Common myeloid progenitor, CD34-positive (primary cell): ENCODE measurements around the gene CYP2A6.
"Not testable (repeated sequence)": the region's sequence is repeated elsewhere in the genome, so short reads cannot be mapped to it uniquely, and the experiment has no call there.

Source experiments
- CTCF ChIA-PET: fragments of 350-600 bp; sonication (Branson Sonifier 250); formaldehyde crosslinking; loops from one replicate; lab custom pipeline; 2021; ENCODE audit warnings: antibody characterized with exemption; lab: Charles Lee
- POLR2A ChIA-PET: fragments of 350-600 bp; sonication (Branson Sonifier 250); formaldehyde crosslinking; loops from one replicate; lab custom pipeline; 2021; ENCODE audit warnings: antibody characterized with exemption; lab: Charles Lee
- DNase-seq, 3 donors: peaks; one replicate each; pipeline versions ENCODE4 v3.0.0 to v3.0.0-alpha.2; 2013
- H3K27ac ChIP-seq, 2 experiments: 1 replicate in 1 of 2; 2 replicates in 1 of 2; pipeline ENCODE4 v1.7.0; 2013; ENCODE audit warnings: inconsistent platforms in 2 of 2, low read length in 2 of 2, mild to moderate bottlenecking in 2 of 2, low read depth in 1 of 2, moderate library complexity in 1 of 2; ENCODE audit not compliant: severe bottlenecking in 2 of 2, insufficient read depth in 1 of 2, poor library complexity in 1 of 2
- H3K27me3 ChIP-seq, 5 experiments: replicated peaks in 2 of 5; 1 replicate in 3 of 5; 2 replicates in 2 of 5; pipeline versions ENCODE4 v1.6.1 to v1.7.0; 2013; ENCODE audit warnings: low read length in 4 of 5, mild to moderate bottlenecking in 2 of 5, moderate library complexity in 2 of 5, inconsistent platforms in 1 of 5; ENCODE audit not compliant: insufficient read depth in 5 of 5, control insufficient read depth in 4 of 5
- H3K36me3 ChIP-seq, 4 experiments: 1 replicate in 2 of 4; 2 replicates in 2 of 4; pipeline versions ENCODE4 v1.6.1 to v1.7.0; 2013; ENCODE audit warnings: low read length in 3 of 4, control low read depth in 1 of 4, mild to moderate bottlenecking in 1 of 4; ENCODE audit not compliant: control insufficient read depth in 4 of 4, insufficient read depth in 4 of 4
- H3K4me1 ChIP-seq, 4 experiments: 1 replicate in 3 of 4; 2 replicates in 1 of 4; pipeline versions ENCODE4 v1.6.1 to v1.7.1; 2013; ENCODE audit warnings: low read length in 3 of 4, mild to moderate bottlenecking in 3 of 4, control low read depth in 1 of 4, inconsistent platforms in 1 of 4, moderate library complexity in 1 of 4; ENCODE audit not compliant: control insufficient read depth in 4 of 4, insufficient read depth in 4 of 4; ENCODE audit errors: control extremely low read depth in 1 of 4
- H3K4me3 ChIP-seq, 7 experiments: 1 replicate in 4 of 7; 2 replicates in 3 of 7; pipeline versions ENCODE4 v1.5.1 to v1.7.0; 2013; ENCODE audit warnings: mild to moderate bottlenecking in 7 of 7, low read length in 6 of 7, moderate library complexity in 6 of 7, inconsistent platforms in 2 of 7, low read depth in 2 of 7, control low read depth in 1 of 7; ENCODE audit not compliant: insufficient read depth in 4 of 7, control insufficient read depth in 1 of 7; ENCODE audit errors: extremely low read depth in 1 of 7
- H3K9me3 ChIP-seq, 5 experiments: 1 replicate in 4 of 5; 2 replicates in 1 of 5; pipeline versions ENCODE4 v1.6.1 to v1.7.1; 2013; ENCODE audit warnings: low read length in 4 of 5, mild to moderate bottlenecking in 2 of 5, inconsistent platforms in 1 of 5, low read depth in 1 of 5, moderate library complexity in 1 of 5; ENCODE audit not compliant: control insufficient read depth in 4 of 5, insufficient read depth in 2 of 5; ENCODE audit errors: control extremely low read depth in 1 of 5
- WGBS: methylation state at CpG from one replicate; pipeline ENCODE4 v1.1.5; 2013; ENCODE audit not compliant: insufficient coverage; 5-methylcytosine and 5-hydroxymethylcytosine counted together

Gene CYP2A6

GRCh38 chr19:40825460-40826095, 24.7 kb downstream of the CYP2A6 start:
- peaks cover 0 to 45% (median 40%) of the 10 kb centered on the region in 4 experiments for H3K4me1 ChIP-seq
- POLR2A ChIA-PET = interaction anchor here (0.6 kb wide), 1 partner anchor 160 kb away, joined by 4 read pairs; no protein-coding TSS in a partner anchor
- H3K4me3 ChIP-seq, H3K27ac ChIP-seq, CTCF ChIA-PET, H3K9me3 ChIP-seq, H3K36me3 ChIP-seq, DNase-seq, H3K27me3 ChIP-seq: not testable (repeated sequence)
- no CpG with 5 or more reads among the region's 6 CpGs for WGBS

DNA sequence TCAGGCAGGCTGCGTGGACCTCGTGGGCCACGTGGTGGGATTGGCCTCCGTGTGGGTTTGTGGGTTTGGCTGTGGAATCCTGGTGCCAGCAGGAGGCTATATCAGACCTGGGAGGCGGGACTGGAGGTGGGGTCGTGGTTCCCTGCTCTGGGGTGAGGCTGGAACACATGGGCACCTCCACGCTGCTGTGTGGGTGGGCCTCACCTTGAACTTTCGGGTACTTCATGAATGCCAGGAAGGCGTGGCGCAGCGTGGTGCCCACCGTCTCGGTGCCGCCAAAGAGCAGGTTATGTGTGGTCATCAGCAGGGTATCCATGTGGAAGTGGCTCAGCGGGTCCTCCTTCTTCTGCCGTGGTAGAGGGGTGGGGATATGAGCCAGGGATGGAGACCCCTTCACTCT, 25.3 kb downstream of the CYP2A6 start:
- DNase-seq, H3K4me3 ChIP-seq, H3K27me3 ChIP-seq, H3K9me3 ChIP-seq, H3K36me3 ChIP-seq, H3K27ac ChIP-seq: not testable (repeated sequence)
- POLR2A ChIA-PET = interaction anchor here (0.6 kb wide), 1 partner anchor 159 kb away, joined by 4 read pairs; no protein-coding TSS in a partner anchor
- H3K4me1 ChIP-seq = peaks cover 0 to 47% (median 40%) of the 10 kb centered on the region in 4 experiments
- CTCF ChIA-PET = interaction anchor here (1.3 kb wide), 1 partner anchor 20 kb away, joined by 3 read pairs; no protein-coding TSS in a partner anchor
- WGBS = 93% methylated on average over 10 of the region's 16 CpGs

- Histone ChIP-seq H3K27ac (peak overlapping the region; percentile 46 to 74), H3K4me3 (peak overlapping the region in 2 of 7 experiments; percentile 26 to 38), H3K4me1 (peaks cover 0 to 63% (median 51%) of the 10 kb centered on the region in 4 experiments)
- H3K27me3 ChIP-seq, H3K36me3 ChIP-seq, POLR2A ChIA-PET, H3K9me3 ChIP-seq: not testable (repeated sequence)
- peak; percentile 67 to 84 (median 73) for DNase-seq
- 33% methylated on average over 4 of the region's 9 CpGs for WGBS
- CTCF ChIA-PET = interaction anchor here (0.9 to 1.4 kb wide), 3 partner anchors 15 to 159 kb away, joined by 3 to 4 read pairs (median 4); no protein-coding TSS in a partner anchor
These were observed 27.3 kb downstream of the CYP2A6 start for GRCh38 chr19:40822704-40823553.

- DNase-seq = peak in 1 of 3 donors; percentile 27
- H3K27me3 ChIP-seq = no peaks in the 10 kb centered on the region
- H3K36me3 ChIP-seq = peaks cover 0 to 3% (median 0%) of the 10 kb centered on the region in 4 experiments
- peak overlapping the region; percentile 46 to 66 for H3K27ac ChIP-seq
- ChIA-PET CTCF (interaction anchor here (0.6 to 1.4 kb wide), 3 partner anchors 15 to 497 kb away, joined by 3 to 4 read pairs (median 4); no protein-coding TSS in a partner anchor), POLR2A (no interaction called here)
- WGBS = 87% methylated on average over 22 of the region's 22 CpGs
- no peaks in the 10 kb centered on the region for H3K9me3 ChIP-seq
- H3K4me1 ChIP-seq = peaks cover 0 to 60% (median 51%) of the 10 kb centered on the region in 4 experiments
- no peak overlapping the region for H3K4me3 ChIP-seq
These were observed 28.1 kb downstream of the CYP2A6 start for GRCh38 chr19:40822161-40822560.

- POLR2A ChIA-PET, H3K9me3 ChIP-seq, H3K27me3 ChIP-seq, H3K36me3 ChIP-seq, H3K27ac ChIP-seq: not testable (repeated sequence)
- CTCF ChIA-PET = interaction anchor here (0.7 to 2.5 kb wide), 8 partner anchors 9 to 173 kb away, joined by 3 to 25 read pairs (median 4); no protein-coding TSS in a partner anchor
- peak; percentile 60 to 79 (median 75) for DNase-seq
- 100% methylated on average over 1 of the region's 6 CpGs for WGBS
- peak overlapping the region in 1 of 7 experiments; percentile 28 for H3K4me3 ChIP-seq
- peaks cover 0 to 46% (median 39%) of the 10 kb centered on the region in 4 experiments for H3K4me1 ChIP-seq
These were observed 30.6 kb downstream of the CYP2A6 start for GRCh38 chr19:40819479-40820234.

DNA sequence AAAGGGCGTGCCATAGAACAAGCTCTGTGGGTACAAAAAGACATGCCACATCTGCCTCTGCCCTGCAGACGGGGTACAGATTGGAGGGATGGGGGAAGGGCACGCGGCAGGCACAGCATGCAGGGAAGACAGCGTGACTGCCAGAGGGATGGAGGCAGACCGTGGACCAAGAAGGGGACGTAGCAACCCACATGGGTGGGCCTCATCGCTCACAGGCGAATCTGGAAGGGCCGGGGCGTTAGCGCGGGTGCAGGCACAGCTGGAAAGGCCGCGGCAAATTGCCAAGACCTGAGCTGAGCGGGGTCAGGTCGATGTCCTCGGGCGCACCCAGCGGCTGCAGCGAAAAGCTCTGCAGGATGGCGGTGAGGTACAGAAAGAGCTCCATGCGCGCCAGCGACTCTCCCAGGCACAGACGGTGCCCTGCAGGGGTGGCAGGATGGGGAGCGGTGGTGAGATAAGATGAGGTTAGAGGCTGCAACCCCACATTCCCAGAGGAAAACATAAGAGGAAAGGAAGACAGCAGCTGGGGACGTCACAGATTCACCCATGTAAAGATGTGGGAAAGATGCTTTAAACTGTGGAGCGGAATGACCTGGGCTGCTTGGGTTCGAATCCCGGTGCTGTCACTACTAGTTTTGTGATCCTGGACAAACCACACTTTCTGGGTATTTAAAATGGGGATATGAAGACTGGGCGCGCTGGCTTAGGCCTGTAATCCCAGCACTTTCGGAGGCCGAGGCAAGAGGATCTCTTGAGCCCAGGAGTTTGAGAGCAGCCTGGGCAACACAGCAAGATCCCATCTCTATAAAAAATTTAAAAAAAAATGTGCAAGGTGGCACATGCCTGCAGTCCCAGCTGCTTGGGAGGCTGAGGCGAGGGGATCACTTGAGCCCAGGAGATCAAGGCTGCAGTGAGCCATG, 31.5 kb downstream of the CYP2A6 start:
- H3K27ac ChIP-seq, H3K27me3 ChIP-seq, H3K9me3 ChIP-seq, POLR2A ChIA-PET, H3K36me3 ChIP-seq: not testable (repeated sequence)
- Histone ChIP-seq H3K4me3 (peak overlapping the region in 4 of 7 experiments; percentile 16 to 71 (median 32)), H3K4me1 (peaks cover 0 to 39% (median 31%) of the 10 kb centered on the region in 4 experiments)
- CTCF ChIA-PET = interaction anchor here (0.9 to 2.5 kb wide), 5 partner anchors 10 to 172 kb away, joined by 3 to 25 read pairs (median 4); no protein-coding TSS in a partner anchor
- WGBS = 28% methylated on average over 5 of the region's 36 CpGs
- DNase-seq = peak; percentile 44 to 81 (median 78)
